Activated naive CD4-positive, alpha-beta T cell treated with anti-CD3 and anti-CD28 coated beads for 36 hours (primary cell): ENCODE data around the gene PREX1. TPM values are rescaled to one million over a fixed set of nuclear protein-coding genes. Genes with fewer than 3 reads are reported as not detected.

Source experiments
- CTCF ChIA-PET: fragments of 350-600 bp; sonication (Branson Sonifier 250); formaldehyde crosslinking; loops from one replicate; lab custom pipeline; 2021; ENCODE audit warnings: antibody characterized with exemption; lab: Charles Lee
- DNase-seq: peaks from one replicate; pipeline ENCODE4 v3.0.0-alpha.2; 2020
- H3K27ac Mint-ChIP-seq: one replicate; pipeline ENCODE4 v1.8.0; 2021; ENCODE audit warnings: mild to moderate bottlenecking, mixed read lengths
- H3K27me3 Mint-ChIP-seq: one replicate; pipeline ENCODE4 v1.8.0; 2021; ENCODE audit warnings: low read depth, mixed read lengths
- H3K36me3 Mint-ChIP-seq: one replicate; pipeline ENCODE4 v1.8.0; 2021; ENCODE audit warnings: low read depth, mixed read lengths
- H3K4me1 Mint-ChIP-seq: one replicate; pipeline ENCODE4 v1.8.0; 2021; ENCODE audit warnings: low read depth, mixed read lengths
- H3K4me3 Mint-ChIP-seq: one replicate; pipeline ENCODE4 v1.8.0; 2021; ENCODE audit warnings: mild to moderate bottlenecking, moderate library complexity, mixed read lengths
- H3K9me3 Mint-ChIP-seq: one replicate; pipeline ENCODE4 v1.8.0; 2021; ENCODE audit warnings: mixed read lengths
- intact Hi-C: fragments of 100-400 bp; cut with micrococcal nuclease; formaldehyde crosslinking; loops from one replicate; pipeline ENCODE4 v1.15.1; 2023
- total RNA-seq, 2 experiments: library from RNA; stranded (reverse); gene quantifications; one replicate each; pipeline ENCODE4 v1.2.3, GENCODE V29; 2021

Gene PREX1
- total RNA-seq, 2 experiments from 2014 or later = 43.7 to 44.2 TPM

DNA sequence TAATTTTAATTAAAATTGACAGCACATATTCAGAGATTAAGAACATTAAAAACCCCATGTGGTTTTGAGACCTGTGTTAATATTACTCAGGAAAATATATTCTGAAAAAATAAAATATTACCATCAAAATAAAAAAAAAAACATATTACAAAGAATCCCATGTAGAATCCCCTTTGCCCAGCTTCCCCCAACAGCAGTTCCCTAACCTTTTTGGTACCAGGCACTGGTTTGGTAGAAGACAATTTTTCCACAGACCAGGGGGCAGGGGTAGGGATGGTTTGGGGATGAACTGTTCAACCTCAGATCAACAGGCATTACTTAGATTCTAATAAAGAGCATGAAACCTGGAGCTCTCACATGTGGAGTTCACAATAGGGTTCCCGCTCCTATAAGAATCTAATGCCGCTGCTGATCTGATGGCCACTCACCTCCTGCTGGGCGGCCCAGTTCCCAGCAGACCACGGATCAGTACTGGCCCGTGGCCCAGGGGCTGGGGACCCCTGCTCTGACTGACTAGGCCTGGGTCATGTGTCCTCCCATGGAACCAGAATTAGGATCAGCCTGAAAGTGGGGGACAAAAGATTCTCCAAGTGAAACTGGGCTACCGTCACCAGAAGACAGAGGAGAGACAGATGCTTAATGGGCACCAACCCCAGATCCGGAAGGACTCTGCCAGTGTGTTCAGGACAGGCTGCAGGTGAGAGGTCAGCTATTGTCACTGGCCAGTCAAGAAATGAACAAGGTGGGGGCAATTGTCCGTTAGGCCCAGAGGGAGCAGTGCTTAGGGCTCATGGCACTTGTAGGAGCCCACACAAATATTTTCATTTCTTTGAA is 235.5 kb downstream of the PREX1 start:
- Mint-ChIP-seq H3K9me3 (no peaks in the 10 kb centered on the region), H3K36me3 (no peaks in the 10 kb centered on the region), H3K4me1 (no peaks in the 10 kb centered on the region), H3K27ac (no peak overlapping the region), H3K4me3 (no peak overlapping the region), H3K27me3 (no peaks in the 10 kb centered on the region)
- no peak for DNase-seq
- CTCF ChIA-PET = interaction anchor here (0.7 kb wide), 2 partner anchors 28 to 1987 kb away, joined by 3 read pairs; no protein-coding TSS in a partner anchor
- intact Hi-C loops = no loop called here

GRCh38 chr20:48586730-48587129 is 241.1 kb downstream of the PREX1 start:
- Mint-ChIP-seq H3K4me3 (no peak overlapping the region), H3K4me1 (no peaks in the 10 kb centered on the region), H3K27ac (no peak overlapping the region), H3K9me3 (no peaks in the 10 kb centered on the region), H3K27me3 (peaks cover 3% of the 10 kb centered on the region), H3K36me3 (no peaks in the 10 kb centered on the region)
- DNase-seq = no peak
- CTCF ChIA-PET = no interaction called here
- intact Hi-C loops = no loop called here

DNA sequence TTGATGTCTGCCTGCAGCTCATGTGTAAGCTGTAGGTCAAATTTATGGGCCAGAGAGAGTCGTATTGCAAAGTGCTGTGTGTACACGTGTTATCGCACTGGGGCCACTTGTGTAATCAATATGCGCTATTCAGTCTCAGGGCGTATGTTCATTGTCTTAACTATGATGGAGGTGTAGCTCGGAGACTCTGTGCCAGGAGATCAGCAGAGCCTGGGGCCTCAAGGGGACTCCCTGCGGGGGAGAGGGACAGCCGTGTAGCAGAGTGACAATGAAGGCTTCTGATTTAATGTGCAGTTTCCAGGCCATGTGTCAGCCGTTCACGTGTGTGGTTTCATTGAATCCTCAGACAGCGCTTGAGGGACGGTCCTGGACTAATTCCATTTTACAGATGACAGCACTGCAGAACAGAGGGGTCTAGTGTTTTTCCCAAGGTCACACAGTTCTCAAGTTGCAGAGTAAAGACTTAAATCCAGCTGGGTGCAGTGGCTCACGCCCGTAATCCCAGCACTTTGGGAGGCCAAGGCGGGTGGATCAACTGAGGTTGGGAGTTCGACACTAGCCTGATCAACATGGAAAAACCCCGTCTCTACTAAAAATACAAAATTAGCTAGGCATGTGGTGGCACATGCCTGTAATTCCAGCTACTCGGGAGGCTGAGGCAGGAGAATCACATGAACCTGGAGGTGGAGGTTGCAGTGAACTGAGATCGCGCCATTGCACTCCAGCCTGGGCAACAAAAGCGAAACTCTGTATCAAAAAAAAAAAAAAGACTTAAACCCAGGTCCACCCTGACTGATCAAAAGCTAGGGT is 242.5 kb downstream of the PREX1 start:
- Mint-ChIP-seq H3K27ac (no peak overlapping the region), H3K4me1 (no peaks in the 10 kb centered on the region), H3K36me3 (no peaks in the 10 kb centered on the region), H3K4me3 (no peak overlapping the region), H3K27me3 (peaks cover 7% of the 10 kb centered on the region), H3K9me3 (no peaks in the 10 kb centered on the region)
- CTCF ChIA-PET = interaction anchor here (0.6 kb wide), 1 partner anchor 38 kb away, joined by 6 read pairs; no protein-coding TSS in a partner anchor
- intact Hi-C loops = no loop called here
- no peak for DNase-seq

- H3K27ac Mint-ChIP-seq = no peak overlapping the region
- H3K36me3 Mint-ChIP-seq = no peaks in the 10 kb centered on the region
- H3K4me3 Mint-ChIP-seq = no peak overlapping the region
- no peaks in the 10 kb centered on the region for H3K4me1 Mint-ChIP-seq
- H3K9me3 Mint-ChIP-seq = no peaks in the 10 kb centered on the region
- CTCF ChIA-PET = no interaction called here
- DNase-seq = no peak
- intact Hi-C loops = no loop called here
- H3K27me3 Mint-ChIP-seq = peaks cover 7% of the 10 kb centered on the region
Measured at GRCh38 chr20:48584391-48585060, 243.3 kb downstream of the PREX1 start.

DNA sequence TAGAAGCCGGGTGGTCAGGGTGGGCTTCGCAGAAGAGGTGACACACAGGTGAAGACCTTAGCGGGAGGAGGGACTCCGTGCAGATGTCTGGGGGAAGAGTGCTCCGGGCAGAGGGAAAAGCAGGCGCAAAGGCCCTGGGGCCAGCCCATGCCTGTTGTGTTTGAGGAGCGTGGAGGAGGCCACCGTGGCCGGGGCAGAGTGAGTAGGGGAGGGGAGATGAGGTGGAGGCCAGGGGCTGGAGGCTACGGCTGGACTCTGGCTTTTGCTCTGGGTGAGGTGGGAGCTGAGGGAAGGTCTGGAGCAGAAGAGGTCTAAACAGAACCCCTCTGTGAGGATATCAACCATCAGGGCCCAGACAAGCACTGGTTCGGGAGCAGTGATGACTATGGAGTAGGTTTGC is 244.0 kb downstream of the PREX1 start:
- Mint-ChIP-seq H3K27ac (no peak overlapping the region), H3K4me3 (no peak overlapping the region), H3K36me3 (no peaks in the 10 kb centered on the region), H3K27me3 (peaks cover 7% of the 10 kb centered on the region), H3K9me3 (no peaks in the 10 kb centered on the region), H3K4me1 (no peaks in the 10 kb centered on the region)
- CTCF ChIA-PET = no interaction called here
- intact Hi-C loops = no loop called here
- DNase-seq = no peak

GRCh38 chr20:48583171-48583570 is 244.6 kb downstream of the PREX1 start:
- H3K4me1 Mint-ChIP-seq = no peaks in the 10 kb centered on the region
- CTCF ChIA-PET = no interaction called here
- H3K36me3 Mint-ChIP-seq = no peaks in the 10 kb centered on the region
- no peak overlapping the region for H3K4me3 Mint-ChIP-seq
- no peak overlapping the region for H3K27ac Mint-ChIP-seq
- intact Hi-C loops = no loop called here
- no peak for DNase-seq
- H3K27me3 Mint-ChIP-seq = peaks cover 7% of the 10 kb centered on the region
- no peaks in the 10 kb centered on the region for H3K9me3 Mint-ChIP-seq

DNA sequence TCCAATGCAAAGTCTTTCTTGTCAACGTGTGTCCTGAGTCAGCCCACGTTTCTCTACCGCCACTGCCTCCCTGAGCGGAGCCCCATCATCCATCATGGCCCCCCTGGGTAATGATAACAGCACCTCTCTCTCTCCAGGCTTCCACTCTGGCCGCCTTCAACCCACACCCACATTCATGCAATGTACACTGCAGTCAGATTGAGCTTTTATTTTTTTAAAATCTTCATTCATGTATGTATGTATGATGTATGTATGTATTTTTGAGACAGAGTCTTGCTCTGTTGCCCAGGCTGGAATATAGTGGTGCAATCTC is 245.2 kb downstream of the PREX1 start:
- Mint-ChIP-seq H3K4me1 (no peaks in the 10 kb centered on the region), H3K27me3 (peaks cover 7% of the 10 kb centered on the region), H3K36me3 (no peaks in the 10 kb centered on the region), H3K27ac (no peak overlapping the region), H3K9me3 (no peaks in the 10 kb centered on the region), H3K4me3 (no peak overlapping the region)
- CTCF ChIA-PET = no interaction called here
- intact Hi-C loops = no loop called here
- DNase-seq = no peak

- no peaks in the 10 kb centered on the region for H3K36me3 Mint-ChIP-seq
- H3K4me3 Mint-ChIP-seq = no peak overlapping the region
- no peaks in the 10 kb centered on the region for H3K9me3 Mint-ChIP-seq
- H3K4me1 Mint-ChIP-seq = no peaks in the 10 kb centered on the region
- peaks cover 7% of the 10 kb centered on the region for H3K27me3 Mint-ChIP-seq
- no peak for DNase-seq
- CTCF ChIA-PET = interaction anchor here (0.6 kb wide), 1 partner anchor 626 kb away, joined by 4 read pairs; no protein-coding TSS in a partner anchor
- intact Hi-C loops = no loop called here
- no peak overlapping the region for H3K27ac Mint-ChIP-seq
Measured at GRCh38 chr20:48581167-48581566, 246.6 kb downstream of the PREX1 start.

DNA sequence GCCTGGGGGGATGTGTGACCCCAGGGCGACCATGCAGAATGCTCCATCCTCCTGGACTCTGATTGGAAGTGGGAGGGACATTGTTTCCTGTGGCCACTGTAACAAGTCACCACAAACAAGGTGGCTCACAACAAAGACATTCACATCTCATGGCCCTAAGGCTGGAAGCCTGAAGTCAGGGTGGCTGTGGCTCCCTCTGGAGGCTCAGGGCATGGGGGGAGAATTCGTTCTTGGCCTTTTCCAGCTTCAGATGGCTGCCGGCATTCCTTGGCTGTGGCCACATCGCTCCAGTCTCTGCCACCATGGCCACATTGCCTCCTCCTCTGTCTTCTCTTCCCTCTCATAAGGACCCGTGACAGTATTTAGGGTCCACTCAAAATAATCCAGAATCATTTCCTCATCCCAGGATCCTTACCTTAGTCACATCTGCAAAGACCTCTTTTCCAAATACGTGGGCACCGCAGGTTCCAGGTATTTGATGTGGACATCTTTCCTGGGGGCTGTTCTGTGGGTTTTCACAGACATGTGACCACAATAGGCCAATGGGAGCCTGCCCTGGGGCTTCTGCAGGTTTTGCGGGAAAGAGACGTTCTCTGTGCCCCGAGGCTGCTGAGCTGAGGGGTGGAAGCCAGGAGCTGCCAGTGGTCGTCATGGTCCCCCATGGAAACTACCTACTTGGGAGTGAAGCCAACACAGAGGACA is 249.3 kb downstream of the PREX1 start:
- CTCF ChIA-PET = no interaction called here
- no peaks in the 10 kb centered on the region for H3K9me3 Mint-ChIP-seq
- no peaks in the 10 kb centered on the region for H3K36me3 Mint-ChIP-seq
- DNase-seq = no peak
- no peaks in the 10 kb centered on the region for H3K4me1 Mint-ChIP-seq
- H3K4me3 Mint-ChIP-seq = no peak overlapping the region
- peaks cover 7% of the 10 kb centered on the region for H3K27me3 Mint-ChIP-seq
- intact Hi-C loops = no loop called here
- no peak overlapping the region for H3K27ac Mint-ChIP-seq

GRCh38 chr20:48577557-48577956 is 250.2 kb downstream of the PREX1 start:
- CTCF ChIA-PET = no interaction called here
- H3K36me3 Mint-ChIP-seq = no peaks in the 10 kb centered on the region
- H3K27me3 Mint-ChIP-seq = peaks cover 6% of the 10 kb centered on the region
- no peak for DNase-seq
- intact Hi-C loops = no loop called here
- no peak overlapping the region for H3K27ac Mint-ChIP-seq
- H3K4me1 Mint-ChIP-seq = no peaks in the 10 kb centered on the region
- H3K4me3 Mint-ChIP-seq = no peak overlapping the region
- H3K9me3 Mint-ChIP-seq = no peaks in the 10 kb centered on the region

DNA sequence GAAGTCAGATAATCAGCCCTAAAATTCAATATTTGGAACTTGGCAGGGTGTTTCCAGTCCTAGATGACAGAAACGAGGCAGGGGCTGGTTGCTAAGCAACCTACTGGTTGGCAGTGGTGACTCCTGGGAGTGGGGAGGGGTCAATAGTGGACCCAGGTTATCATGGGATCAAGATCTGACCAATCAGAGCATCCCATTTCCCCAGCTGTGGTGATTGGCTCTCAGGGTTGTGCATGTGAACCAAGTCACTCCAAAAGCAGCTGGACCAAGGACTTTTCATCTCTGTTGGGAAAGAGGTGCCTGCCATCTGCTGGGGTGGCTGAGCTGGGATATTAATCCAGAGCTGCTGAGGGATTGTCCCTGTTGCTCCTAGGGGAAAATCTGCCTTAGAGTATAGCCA is 253.4 kb downstream of the PREX1 start:
- H3K27me3 Mint-ChIP-seq = no peaks in the 10 kb centered on the region
- no peak overlapping the region for H3K4me3 Mint-ChIP-seq

More for the DNA sequence above, 253.4 kb downstream of the PREX1 start:
- CTCF ChIA-PET = interaction anchor here (0.7 to 1.0 kb wide), 2 partner anchors 46 to 383 kb away, joined by 3 to 5 read pairs; no protein-coding TSS in a partner anchor
- no peak for DNase-seq
- intact Hi-C loops = no loop called here
- Mint-ChIP-seq H3K36me3 (no peaks in the 10 kb centered on the region), H3K9me3 (no peaks in the 10 kb centered on the region), H3K4me1 (no peaks in the 10 kb centered on the region), H3K27ac (no peak overlapping the region)
